ENCODE measurements around the gene CES4A.
"Not testable (repeated sequence)": the region's sequence is repeated elsewhere in the genome, so short reads cannot be mapped to it uniquely, and the experiment has no call there.

The CES4A gene

DNA sequence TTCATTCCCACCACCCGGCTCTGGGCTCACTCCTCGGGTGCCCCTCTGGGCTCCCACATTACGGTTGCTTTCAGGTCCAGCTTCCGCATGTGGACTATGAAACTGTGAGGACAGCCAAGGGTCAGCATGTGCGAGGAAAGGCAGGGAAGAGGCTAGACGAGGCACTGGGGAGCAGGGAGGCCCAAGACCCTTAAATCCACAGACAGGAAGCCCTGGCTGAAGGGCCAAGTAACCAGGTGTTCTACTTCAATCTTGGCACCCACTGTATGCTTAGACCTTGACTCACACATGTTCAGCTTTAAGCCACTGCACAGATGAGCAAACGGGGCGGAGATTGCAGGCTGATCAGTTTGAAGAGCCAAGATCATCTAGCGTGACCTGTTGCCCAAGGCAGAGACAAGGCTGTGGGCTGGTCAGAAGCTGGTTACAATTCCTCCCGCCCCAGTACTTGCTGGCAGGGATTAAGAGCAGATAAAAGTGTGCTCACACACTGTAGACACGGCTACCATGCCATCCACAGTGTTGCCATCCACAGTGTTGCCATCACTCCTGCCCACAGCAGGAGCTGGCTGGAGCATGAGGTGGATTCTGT, at the start of gene CES4A:
TSS of gene CES4A (plus strand) at position 393 of the 592 bp plus-strand sequence. CDS start at position 577, 184 bp downstream.
- DNase-seq = no peak

- DNase-seq = no peak
These were observed 49.0 kb upstream of the CES4A start for GRCh38 chr16:66939366-66939765.

DNA sequence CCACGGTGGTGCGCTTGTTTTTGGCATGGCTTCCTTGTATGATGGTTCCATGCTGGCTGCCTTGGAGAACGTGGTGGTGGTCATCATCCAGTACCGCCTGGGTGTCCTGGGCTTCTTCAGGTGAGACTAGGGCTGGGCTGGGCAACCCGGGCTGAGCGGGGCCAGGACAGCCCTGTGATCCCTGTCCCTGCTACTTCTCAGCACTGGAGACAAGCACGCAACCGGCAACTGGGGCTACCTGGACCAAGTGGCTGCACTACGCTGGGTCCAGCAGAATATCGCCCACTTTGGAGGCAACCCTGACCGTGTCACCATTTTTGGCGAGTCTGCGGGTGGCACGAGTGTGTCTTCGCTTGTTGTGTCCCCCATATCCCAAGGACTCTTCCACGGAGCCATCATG, 48.2 kb upstream of the CES4A start:
- DNase-seq = no peak

DNA sequence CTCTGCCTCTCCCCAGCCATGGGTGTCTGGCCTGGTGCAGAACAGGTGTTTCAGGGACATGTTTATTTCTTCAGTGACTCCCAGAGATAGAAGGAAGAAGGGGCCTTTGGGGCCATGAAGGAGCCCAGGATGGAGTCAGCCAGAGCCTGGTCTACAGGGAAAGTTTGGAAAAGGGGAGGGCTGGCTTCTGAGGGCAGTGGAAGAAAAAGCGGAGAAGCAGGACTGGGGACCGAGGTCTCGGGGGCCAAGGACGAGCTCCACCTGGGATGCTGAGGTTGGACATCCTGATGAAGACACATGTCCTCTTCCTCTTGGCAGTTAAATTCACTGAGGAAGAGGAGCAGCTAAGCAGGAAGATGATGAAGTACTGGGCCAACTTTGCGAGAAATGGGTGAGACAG, 45.4 kb upstream of the CES4A start:
- DNase-seq = no peak

- no peak for DNase-seq
These were observed 44.8 kb upstream of the CES4A start for GRCh38 chr16:66943426-66944053.

- DNase-seq = no peak
These were observed 44.3 kb upstream of the CES4A start for GRCh38 chr16:66944054-66944441.

DNA sequence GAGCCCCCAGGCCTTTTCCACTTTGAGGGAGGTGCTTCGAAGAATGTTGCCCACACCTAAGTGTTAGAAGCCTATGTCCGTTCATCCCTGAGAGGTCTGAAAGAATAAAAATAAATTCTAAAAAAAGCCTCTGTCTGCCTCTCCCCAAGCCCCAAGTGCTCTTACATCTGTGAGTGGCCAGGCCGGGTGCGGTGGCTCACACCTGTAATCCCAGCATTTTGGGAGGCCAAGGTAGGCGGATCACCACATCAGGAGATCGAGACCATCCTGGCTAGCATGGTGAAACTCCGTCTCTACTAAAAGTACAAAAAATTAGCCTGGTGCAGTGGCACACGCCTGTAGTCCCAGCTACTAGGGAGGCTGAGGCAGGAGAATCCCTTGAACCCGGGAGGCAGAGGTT, 43.4 kb upstream of the CES4A start:
- DNase-seq = not testable (repeated sequence)

DNA sequence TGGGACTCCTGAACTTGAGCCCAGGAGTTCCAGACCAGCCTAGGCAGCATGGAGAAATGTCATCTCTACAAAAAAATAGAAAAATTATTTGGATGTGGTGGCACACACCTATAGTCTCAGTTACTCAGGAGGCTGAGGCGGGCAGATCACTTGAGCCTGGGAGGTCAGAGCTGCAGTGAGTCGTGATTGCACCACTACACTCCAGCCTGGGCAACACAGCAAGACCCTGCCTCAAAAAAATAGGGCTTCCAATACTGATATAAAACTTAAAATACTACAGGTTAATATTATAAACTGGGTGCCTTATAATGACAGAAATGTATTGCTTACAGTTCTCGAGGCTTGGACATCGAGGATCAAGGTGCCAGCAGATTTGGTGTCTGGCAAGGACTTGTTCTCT, 42.5 kb upstream of the CES4A start:
- DNase-seq = no peak

- no peak for DNase-seq
These were observed 41.8 kb upstream of the CES4A start for GRCh38 chr16:66946541-66946940.

DNA sequence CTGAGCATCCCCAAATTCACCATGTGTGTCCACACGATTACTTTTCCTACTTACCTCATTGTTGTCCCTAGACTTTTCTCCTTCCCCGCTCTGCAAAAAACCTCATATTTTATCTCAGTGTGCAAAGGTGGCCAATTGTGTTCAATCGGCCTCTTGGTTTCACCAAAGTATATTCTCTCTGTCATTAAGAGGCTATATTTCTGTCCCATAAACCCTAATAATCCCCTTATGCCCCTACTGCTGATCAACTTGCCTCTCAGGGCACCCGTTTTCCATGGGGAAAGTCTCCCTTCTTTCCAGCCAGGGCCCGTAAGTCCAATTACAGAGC, 41.5 kb upstream of the CES4A start:
- no peak for DNase-seq

- DNase-seq = peak; percentile 82 to 87
These were observed 40.9 kb upstream of the CES4A start for GRCh38 chr16:66947302-66948065.

DNA sequence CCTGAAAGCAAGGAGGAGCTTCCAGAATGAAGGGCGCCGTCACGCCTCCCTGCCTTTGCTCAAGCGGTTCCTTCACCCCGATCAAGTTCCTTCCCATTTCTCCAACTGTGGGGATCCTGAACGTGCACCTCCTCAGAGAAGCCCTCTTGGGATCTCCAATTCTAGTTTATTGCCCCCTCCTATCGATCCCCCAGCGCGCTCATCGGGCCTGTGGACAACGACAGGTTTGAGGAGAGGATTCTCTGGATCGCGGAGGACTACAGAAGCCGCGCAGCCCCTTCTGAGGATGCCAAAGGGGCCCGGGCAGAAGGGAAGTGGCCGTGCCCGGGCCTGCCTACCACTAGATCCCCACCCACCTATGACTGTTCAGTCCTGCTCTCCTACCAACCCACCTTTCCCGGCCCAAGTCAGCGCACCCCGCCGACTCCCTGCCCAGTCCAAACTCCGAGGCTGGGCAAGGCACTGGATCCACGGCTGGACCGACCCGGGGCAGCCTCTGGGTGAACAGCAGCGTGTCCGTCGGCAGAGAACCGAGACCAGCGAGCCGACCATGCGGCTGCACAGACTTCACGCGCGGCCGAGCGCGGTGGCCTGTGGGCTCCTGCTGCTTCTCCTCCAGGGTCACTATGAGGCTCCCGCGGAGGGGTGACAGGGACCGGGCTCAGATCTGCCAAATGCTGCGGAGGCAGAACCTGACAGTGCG, 40.1 kb upstream of the CES4A start:
- no peak for DNase-seq

DNA sequence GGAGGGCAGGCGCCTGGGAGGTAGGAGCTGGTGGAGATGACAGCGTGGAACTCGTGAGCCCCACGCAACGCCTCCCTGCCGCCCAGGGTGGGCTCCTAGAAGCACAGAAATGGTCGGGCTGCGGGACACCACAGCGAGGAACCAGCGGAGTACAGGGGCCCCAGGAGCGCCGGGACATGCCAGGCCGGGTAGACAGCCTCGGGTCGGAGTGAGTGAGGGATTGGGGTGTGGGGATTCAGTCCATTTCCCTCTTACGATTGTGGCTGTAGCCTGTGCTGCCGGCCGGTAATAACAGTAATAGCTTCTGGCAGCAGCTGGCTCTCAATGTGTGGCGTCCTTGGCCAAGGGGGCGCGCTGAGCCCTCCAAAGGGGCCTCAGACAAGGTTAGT, 39.6 kb upstream of the CES4A start:
- no peak for DNase-seq

DNA sequence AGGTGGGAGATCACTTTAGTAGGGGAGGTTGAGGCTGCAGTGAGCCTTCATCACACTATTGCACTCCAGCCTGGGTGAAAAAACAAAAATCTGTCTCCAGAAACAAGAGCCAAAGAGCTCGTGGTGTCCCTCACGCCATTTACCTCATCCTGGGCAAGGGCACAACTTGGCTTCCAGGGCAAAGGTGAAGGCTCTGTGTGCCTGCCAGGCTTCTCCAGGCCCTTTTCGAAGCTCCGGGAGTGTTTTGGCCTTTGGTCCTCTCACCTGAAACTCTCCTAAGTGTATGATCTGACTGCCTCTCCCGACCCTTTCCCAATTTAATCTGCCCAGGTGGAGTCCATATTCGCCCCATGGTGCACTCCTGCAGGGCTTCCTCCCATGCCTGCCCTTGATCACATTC, 38.9 kb upstream of the CES4A start:
- no peak for DNase-seq

GRCh38 chr16:66950437-66950836, 38.0 kb upstream of the CES4A start:
- no peak for DNase-seq

DNA sequence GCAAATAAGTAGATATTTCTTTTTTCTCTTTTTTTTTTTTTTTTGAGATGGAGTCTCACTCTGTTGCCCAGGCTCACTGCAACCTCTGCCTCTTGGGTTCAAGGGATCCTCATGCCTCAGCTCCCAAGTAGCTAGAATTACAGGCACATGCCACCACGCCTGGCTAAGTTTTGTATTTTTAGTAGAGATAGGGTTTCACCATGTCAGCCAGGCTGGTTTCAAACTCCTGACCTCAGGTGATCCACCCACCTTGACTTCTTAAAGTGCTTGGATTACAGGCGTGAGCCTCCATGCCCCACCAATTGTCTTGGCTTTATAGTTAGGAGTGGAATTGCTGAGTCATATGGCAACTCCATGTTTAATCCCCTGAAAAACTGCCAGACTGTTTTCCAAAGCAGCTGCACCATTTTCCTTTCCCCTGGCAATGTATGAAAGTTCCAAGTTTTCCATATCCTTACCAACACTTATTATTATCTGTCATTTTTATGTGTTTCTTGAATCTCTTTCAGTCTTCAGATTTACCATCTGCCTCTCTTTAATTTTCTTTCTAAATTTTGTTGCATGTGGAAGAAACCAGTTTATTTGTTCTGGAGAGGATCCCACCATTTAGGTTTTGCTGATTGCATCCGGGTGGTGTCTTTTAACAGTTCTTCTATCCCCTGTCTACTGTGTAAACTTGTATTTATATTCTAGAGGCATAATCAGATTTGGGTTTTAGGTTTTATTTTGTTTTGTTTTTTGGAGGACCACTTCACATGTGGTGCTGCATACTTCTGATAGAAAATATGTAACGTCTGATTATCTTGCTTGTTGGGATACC, 37.2 kb upstream of the CES4A start:
- DNase-seq = no peak

DNA sequence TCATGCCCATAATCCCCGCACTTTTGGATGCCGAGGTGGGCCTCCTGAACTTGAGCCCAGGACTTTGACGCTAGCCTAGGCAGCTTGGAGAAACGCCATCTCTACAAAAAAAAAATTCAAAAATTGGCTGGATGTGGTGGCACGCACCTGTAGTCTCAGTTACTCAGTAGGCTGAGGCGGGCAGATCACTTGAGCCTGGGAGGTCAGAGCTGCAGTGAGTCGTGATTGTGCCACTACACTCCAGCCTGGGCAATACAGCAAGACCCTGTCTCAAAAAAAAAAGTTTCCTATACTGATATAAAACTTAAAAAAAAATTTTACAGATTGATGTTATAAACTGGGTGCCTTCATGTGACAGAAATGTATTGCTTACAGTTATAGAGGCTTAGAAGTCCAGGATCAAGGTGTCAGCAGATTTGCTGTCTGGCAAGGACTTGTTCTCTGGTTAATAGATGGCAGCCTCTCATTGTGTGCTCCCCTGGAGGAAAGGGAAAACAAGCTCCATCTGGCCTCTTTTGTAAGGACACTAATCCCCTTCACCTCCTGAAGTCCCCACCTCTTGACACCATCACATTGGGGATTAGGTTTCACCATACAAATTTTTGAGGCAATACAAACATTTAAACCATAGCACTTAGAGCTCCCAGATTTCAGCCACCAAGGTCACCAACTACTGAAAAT, 35.8 kb upstream of the CES4A start:
- DNase-seq = no peak

DNA sequence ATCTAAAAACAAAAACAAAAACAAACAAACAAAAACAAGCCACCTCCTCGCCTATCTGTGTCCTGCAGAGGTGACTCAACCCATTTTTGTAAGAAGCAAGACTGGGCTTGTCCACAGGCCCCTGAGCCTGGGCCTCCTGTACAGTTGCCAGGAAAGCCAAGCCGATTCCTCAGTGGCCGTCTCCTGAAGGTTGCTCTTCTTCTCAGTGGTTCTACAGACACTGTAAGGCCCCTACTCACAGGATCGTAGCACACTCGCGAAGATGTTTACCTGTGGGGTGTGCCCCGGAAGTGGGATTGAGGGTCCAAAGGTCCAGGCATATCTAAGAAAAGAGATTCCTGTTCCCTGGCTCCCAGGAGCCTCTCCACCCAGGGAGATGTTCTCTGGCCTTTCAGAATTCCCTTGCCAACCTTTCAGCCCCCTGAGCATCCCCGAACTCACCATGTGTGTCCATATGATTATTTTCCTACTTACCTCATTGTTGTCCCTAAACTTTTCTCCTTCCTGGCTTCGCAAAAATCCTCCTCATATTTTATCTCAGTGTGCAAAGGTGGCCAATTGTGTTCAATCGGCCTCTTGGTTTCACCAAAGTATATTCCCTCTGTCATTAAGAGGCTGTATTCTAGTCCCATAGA, 34.8 kb upstream of the CES4A start:
- DNase-seq = no peak

DNA sequence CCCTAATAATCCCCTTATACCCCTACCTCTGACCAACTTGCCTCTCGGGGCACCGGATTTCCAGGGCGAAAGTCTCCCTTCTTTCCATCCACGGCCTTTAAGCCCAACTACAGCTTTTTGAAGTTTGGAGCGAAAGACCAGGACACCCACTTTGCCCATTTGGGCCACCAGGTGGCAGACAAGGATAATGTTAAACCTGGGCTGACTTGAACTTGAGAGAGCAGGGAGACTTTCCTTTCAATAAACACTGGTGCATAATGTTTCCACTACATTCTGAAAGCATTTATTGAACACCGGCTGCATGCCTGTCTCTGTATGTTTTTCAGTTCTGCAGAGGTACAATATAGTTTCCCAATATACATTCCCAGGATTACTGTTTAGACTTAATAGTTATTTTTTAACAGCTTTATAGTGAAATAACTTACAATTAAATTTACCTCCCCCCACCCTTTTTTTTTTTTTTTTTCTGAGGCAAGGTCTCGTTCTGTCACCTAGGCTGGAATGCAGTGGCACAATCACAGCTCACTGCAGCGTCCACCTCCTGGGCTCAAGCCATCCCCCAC, 34.2 kb upstream of the CES4A start:
- peak; percentile 70 to 73 for DNase-seq

- DNase-seq = not testable (repeated sequence)
These were observed 32.8 kb upstream of the CES4A start for GRCh38 chr16:66955363-66956153.

- not testable (repeated sequence) for DNase-seq
These were observed 32.3 kb upstream of the CES4A start for GRCh38 chr16:66956154-66956457.
